ENCODE results near the gene SEPTIN5.

Gene SEPTIN5

DNA sequence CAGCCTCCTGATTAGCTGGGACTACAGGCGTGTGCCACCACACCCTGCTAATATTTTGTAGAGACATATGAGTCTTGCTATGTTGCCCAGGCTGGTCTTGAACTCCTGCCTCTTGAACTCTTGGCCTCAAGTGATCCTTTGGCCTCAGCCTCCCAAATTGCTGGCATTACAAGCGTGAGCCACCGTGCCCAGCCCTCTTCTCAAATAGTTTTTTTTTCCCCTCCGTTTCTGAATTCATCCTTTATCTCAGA, 58.0 kb downstream of the SEPTIN5 start:
- H3K4me3 ChIP-seq (replicated peaks; ENCODE audit: low read depth, low read length): no peak overlapping the region
- DNase-seq (ENCODE audit: low read depth): no peak
- TF ChIP-seq CTCF (IDR thresholded peaks at IDR 0.05; ENCODE audit: low read length, missing control alignments): no peak

All from fibroblast of pulmonary artery (primary cell).